Omental fat pad (tissue), 4 donors: ENCODE data around the gene ENGASE. TPM values are rescaled to one million over a fixed set of nuclear protein-coding genes. Genes with fewer than 3 reads are reported as not detected.

Experiments used
- ATAC-seq: fragments of 150-250 bp; one replicate; pipeline ENCODE4 v1.9.1; 2016; ENCODE audit warnings: mild to moderate bottlenecking, moderate library complexity; ENCODE audit not compliant: low FRiP score
- DNase-seq: peaks from one replicate; pipeline ENCODE4 v3.0.0-alpha.2; 2019; ENCODE audit warnings: low spot score
- CTCF ChIP-seq, 3 donors: fragments of 450-650 bp; IDR thresholded peaks; one replicate each; pipeline ENCODE4 v1.5.1; 2016 to 2017; ENCODE audit warnings: antibody characterized with exemption in 3 of 3, mild to moderate bottlenecking in 3 of 3, moderate library complexity in 2 of 3
- total RNA-seq, 4 donors: library from RNA; depleted of rRNA; stranded (reverse); fragments of >200 nt; gene quantifications; one replicate each; pipeline ENCODE4 v1.1.0, GENCODE V29; 2016

The ENGASE gene
- total RNA-seq, 4 donors from 2014 or later = 12.2 to 52.3 (median 22.2) TPM

GRCh38 chr17:79045001-79045729 is 29.5 kb upstream of the ENGASE start:
- TF ChIP-seq CTCF (IDR thresholded peaks at IDR 0.05) = no peak
- ATAC-seq (no peak), DNase-seq (peak; percentile 21)

- peak in 1 of 3 donors; percentile 42 for TF ChIP-seq CTCF (IDR thresholded peaks at IDR 0.05)
- DNase-seq (peak; percentile 49), ATAC-seq (peak; percentile 39)
These were observed 28.8 kb upstream of the ENGASE start for GRCh38 chr17:79045842-79046196.

GRCh38 chr17:79046197-79046915 is 28.3 kb upstream of the ENGASE start:
- DNase-seq (no peak), ATAC-seq (no peak)
- no peak for TF ChIP-seq CTCF (IDR thresholded peaks at IDR 0.05)

GRCh38 chr17:79046916-79047280 is 27.7 kb upstream of the ENGASE start:
- TF ChIP-seq CTCF (IDR thresholded peaks at IDR 0.05) = no peak
- no peak for ATAC-seq
- peak; percentile 19 for DNase-seq

- no peak for DNase-seq
- no peak for TF ChIP-seq CTCF (IDR thresholded peaks at IDR 0.05)
- no peak for ATAC-seq
These were observed 27.2 kb upstream of the ENGASE start for GRCh38 chr17:79047291-79047920.

GRCh38 chr17:79047923-79048825 is 26.4 kb upstream of the ENGASE start:
- no peak for TF ChIP-seq CTCF (IDR thresholded peaks at IDR 0.05)
- DNase-seq (peak; percentile 22), ATAC-seq (no peak)
